NT2/D1 (cell line): ENCODE data around the gene ARF5.
"Not testable (repeated sequence)": the region's sequence is repeated elsewhere in the genome, so short reads cannot be mapped to it uniquely, and the experiment has no call there.

ENCODE experiments used
- DNase-seq: peaks from one replicate; pipeline ENCODE4 v3.0.0-alpha.2; 2011; ENCODE audit warnings: low read depth, low spot score
- H3K27me3 ChIP-seq: 2 replicates; pipeline ENCODE4 v1.6.0; 2011; ENCODE audit warnings: mild to moderate bottlenecking; ENCODE audit not compliant: insufficient read length, insufficient read depth
- H3K36me3 ChIP-seq: 2 replicates; pipeline ENCODE4 v1.6.1; 2011; ENCODE audit warnings: mild to moderate bottlenecking, low read length, mixed read lengths; ENCODE audit not compliant: insufficient read depth, insufficient read length
- H3K4me1 ChIP-seq: 2 replicates; pipeline ENCODE4 v1.5.1; 2011; ENCODE audit not compliant: insufficient read depth, insufficient read length
- H3K4me3 ChIP-seq: 2 replicates; pipeline ENCODE4 v1.5.1; 2011; ENCODE audit warnings: low read depth; ENCODE audit not compliant: insufficient read length
- H3K9ac ChIP-seq: 2 replicates; pipeline ENCODE4 v1.6.0; 2011; ENCODE audit warnings: low read depth; ENCODE audit not compliant: insufficient read length
- H3K9me3 ChIP-seq: 2 replicates; pipeline ENCODE4 v1.5.1; 2011; ENCODE audit warnings: mild to moderate bottlenecking, low read length; ENCODE audit not compliant: insufficient read depth
- SUZ12 ChIP-seq: IDR thresholded peaks from 2 replicates; pipeline ENCODE4 v1.6.1; 2011; ENCODE audit not compliant: insufficient read length, insufficient read depth; ENCODE audit errors: extremely low read depth
- YY1 ChIP-seq: IDR thresholded peaks from 2 replicates; pipeline ENCODE4 v1.6.1; 2011; ENCODE audit not compliant: insufficient read length, insufficient read depth
- ZNF274 ChIP-seq: IDR thresholded peaks from 2 replicates; pipeline ENCODE4 v1.6.1; 2011; ENCODE audit warnings: mild to moderate bottlenecking, low read depth, low read length

The ARF5 gene

DNA sequence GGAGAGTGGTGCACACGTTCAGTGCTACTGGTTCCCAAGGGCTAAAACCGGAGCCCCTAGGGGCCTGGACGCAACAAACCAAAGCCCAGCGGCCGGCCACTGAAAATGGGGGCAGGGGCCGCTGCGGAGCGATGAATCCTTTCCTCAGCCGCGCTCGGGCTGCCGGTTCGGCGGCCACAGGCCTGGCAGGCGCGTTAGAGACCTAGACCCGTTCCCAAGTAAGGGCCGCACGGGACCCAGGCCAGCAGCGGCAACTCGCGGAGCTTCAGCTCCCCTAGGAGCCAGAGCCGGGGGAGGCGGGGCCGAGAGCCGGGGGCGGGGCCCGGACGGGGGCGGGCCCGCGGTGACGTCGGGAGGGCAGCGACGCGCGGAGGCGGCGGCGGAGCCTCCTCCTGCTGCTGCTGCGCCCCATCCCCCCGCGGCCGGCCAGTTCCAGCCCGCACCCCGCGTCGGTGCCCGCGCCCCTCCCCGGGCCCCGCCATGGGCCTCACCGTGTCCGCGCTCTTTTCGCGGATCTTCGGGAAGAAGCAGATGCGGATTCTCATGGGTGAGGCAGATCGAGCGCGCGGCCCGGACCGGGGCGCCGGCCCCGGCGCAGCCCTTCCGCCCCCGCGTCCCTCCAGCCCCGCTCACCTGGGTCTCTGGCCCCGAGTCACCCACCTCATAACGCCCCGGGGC is at the start of gene ARF5:
TSS of gene ARF5 (plus strand) at position 393 of the 678 bp plus-strand sequence. CDS start at position 481, 88 bp downstream.
- Histone ChIP-seq H3K4me3 (peak within 1 kb of the TSS; percentile 75), H3K36me3 (peaks cover 34% of the 10 kb centered on the region), H3K4me1 (peaks cover 2% of the 10 kb centered on the region), H3K9me3 (peaks cover 6% of the 10 kb centered on the region; the same call in 1 of the 2 replicates), H3K27me3 (peaks cover 24% of the 10 kb centered on the region), H3K9ac (peak within 1 kb of the TSS; percentile 82)
- DNase-seq = peak; percentile 70
- TF ChIP-seq YY1 (no peak), SUZ12 (no peak), ZNF274 (no peak)

GRCh38 chr7:127539116-127539515 is 49.1 kb upstream of the ARF5 start:
- Histone ChIP-seq H3K4me1 (no peaks in the 10 kb centered on the region), H3K9me3 (no peaks in the 10 kb centered on the region), H3K36me3 (no peaks in the 10 kb centered on the region), H3K4me3 (no peak overlapping the region), H3K27me3 (peaks cover 40% of the 10 kb centered on the region), H3K9ac (no peak overlapping the region)
- no peak for DNase-seq
- no peak for TF ChIP-seq SUZ12
- TF ChIP-seq ZNF274 = no peak
- no peak for TF ChIP-seq YY1

DNA sequence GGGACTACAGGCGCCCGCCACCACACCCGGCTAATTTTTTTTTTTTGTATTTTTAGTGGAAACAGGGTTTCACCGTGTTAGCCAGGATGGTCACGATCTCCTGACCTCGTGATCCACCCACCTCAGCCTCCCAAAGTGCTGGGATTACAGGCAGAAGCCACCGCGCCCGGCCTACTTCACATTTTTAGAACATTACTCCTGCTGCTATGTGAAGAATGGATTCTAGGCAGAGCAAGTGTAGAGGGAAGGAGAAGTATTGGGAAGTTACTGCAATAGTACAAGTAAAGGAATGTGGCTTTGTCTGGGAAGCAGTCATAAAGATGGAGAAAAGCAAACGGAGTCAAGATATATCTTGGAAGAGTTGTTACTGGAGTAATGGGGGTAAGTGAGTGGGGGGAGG is 47.8 kb upstream of the ARF5 start:
- not testable (repeated sequence) for H3K36me3 ChIP-seq, H3K9me3 ChIP-seq, H3K4me1 ChIP-seq, H3K9ac ChIP-seq, DNase-seq, H3K4me3 ChIP-seq
- H3K27me3 ChIP-seq = peaks cover 30% of the 10 kb centered on the region

GRCh38 chr7:127541548-127541947 is 46.7 kb upstream of the ARF5 start:
- Histone ChIP-seq H3K27me3 (peaks cover 21% of the 10 kb centered on the region), H3K4me1 (no peaks in the 10 kb centered on the region), H3K9ac (no peak overlapping the region), H3K9me3 (peaks cover 7% of the 10 kb centered on the region; the same call in 1 of the 2 replicates), H3K36me3 (no peaks in the 10 kb centered on the region), H3K4me3 (no peak overlapping the region)
- no peak for DNase-seq
- TF ChIP-seq YY1 (no peak), ZNF274 (no peak)

GRCh38 chr7:127546313-127546712 is 41.9 kb upstream of the ARF5 start:
- no peak for DNase-seq
- peaks cover 2% of the 10 kb centered on the region for H3K27me3 ChIP-seq
- no peak overlapping the region for H3K4me3 ChIP-seq
- H3K4me1 ChIP-seq = no peaks in the 10 kb centered on the region
- no peak for TF ChIP-seq ZNF274
- TF ChIP-seq SUZ12 = no peak
- TF ChIP-seq YY1 = no peak
- no peaks in the 10 kb centered on the region for H3K36me3 ChIP-seq
- peaks cover 14% of the 10 kb centered on the region; the same call in 1 of the 2 replicates for H3K9me3 ChIP-seq
- no peak overlapping the region for H3K9ac ChIP-seq

DNA sequence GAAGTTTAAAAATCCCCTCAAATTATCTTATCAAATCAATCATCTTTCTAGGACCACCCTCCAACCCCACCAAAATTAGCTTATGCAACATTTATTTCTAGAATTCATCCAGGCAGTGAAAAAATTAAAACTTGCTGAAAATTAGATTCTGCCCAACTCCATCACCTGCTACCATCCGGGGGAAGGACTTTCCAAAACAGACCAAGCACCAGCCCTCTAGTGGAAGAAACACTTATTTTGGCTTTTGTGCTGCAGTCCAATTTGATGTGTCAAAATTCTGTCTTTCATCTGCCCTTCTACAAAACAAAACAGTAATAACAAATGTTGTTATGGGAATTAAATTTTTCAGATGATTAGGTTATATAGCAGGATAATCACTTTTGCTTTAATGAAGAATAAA is 38.0 kb upstream of the ARF5 start:
- Histone ChIP-seq H3K4me3 (no peak overlapping the region), H3K9ac (no peak overlapping the region), H3K9me3 (peaks cover 14% of the 10 kb centered on the region; the same call in 1 of the 2 replicates), H3K4me1 (no peaks in the 10 kb centered on the region), H3K27me3 (no peaks in the 10 kb centered on the region), H3K36me3 (no peaks in the 10 kb centered on the region)
- no peak for DNase-seq
- TF ChIP-seq ZNF274 = no peak

DNA sequence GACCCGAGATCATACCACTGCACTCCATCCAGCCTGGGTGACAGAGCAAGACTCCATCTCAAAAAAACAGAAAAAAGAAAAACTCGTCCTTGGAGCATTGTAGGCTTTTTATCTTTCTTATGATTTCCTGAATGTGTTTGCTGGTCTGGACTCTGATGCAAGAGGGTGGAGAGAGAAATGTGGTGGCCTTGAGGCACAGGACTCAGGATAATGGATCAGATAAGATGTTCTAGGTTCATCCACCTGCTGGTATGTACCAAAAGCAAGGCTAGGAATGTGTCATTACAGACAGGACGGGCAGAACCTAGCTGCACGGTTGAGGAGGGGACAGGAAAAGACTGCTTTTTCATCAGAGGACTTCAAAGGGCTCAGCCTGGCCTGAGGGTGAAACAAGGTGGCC is 36.3 kb upstream of the ARF5 start:
- H3K4me1 ChIP-seq = no peaks in the 10 kb centered on the region
- no peak for DNase-seq
- H3K36me3 ChIP-seq = no peaks in the 10 kb centered on the region
- H3K4me3 ChIP-seq = no peak overlapping the region
- H3K27me3 ChIP-seq = no peaks in the 10 kb centered on the region
- H3K9ac ChIP-seq = no peak overlapping the region
- H3K9me3 ChIP-seq = peaks cover 5% of the 10 kb centered on the region; the same call in 1 of the 2 replicates
- TF ChIP-seq SUZ12 (no peak), YY1 (no peak), ZNF274 (no peak)
